Measurements from ENCODE around the gene GPRC5A.

- no peak for TF ChIP-seq NFIC (IDR thresholded peaks at IDR 0.05)
- no peak for TF ChIP-seq REST (IDR thresholded peaks at IDR 0.05; ENCODE audit: low read depth)
- TF ChIP-seq MAX (IDR thresholded peaks at IDR 0.05) = no peak
- TF ChIP-seq RAD21 (IDR thresholded peaks at IDR 0.05; ENCODE audit: low read depth) = no peak
- TF ChIP-seq CREB1 (IDR thresholded peaks at IDR 0.05; ENCODE audit: low read depth) = no peak
These were observed 39.4 kb downstream of the GPRC5A start for GRCh38 chr12:12930633-12931219.

Data from Ishikawa (cell line).